Measurements from ENCODE around the gene BPNT1.

- TF ChIP-seq CEBPB (IDR thresholded peaks at IDR 0.05; ENCODE audit: low read depth, low read length) (no peak), CTCF (IDR thresholded peaks at IDR 0.05; ENCODE audit: control extremely low read depth in 1 of 3, insufficient read depth in 1 of 3, low read depth in 1 of 3, low read length in 3 of 3) (no peak), JUND (IDR thresholded peaks at IDR 0.05; ENCODE audit: low read length) (no peak), SIN3A (conservative IDR thresholded peaks at IDR 0.05 in 1 of 2, IDR thresholded peaks at IDR 0.05 in 1 of 2; ENCODE audit: low read depth in 1 of 2, low read length in 2 of 2) (no peak), JUN (IDR thresholded peaks at IDR 0.05; ENCODE audit: low read depth, low read length) (no peak), SP1 (IDR thresholded peaks at IDR 0.05; ENCODE audit: low read depth, low read length) (no peak)
Observed at GRCh38 chr1:220121791-220122530, 32.4 kb upstream of the BPNT1 start.
